GM12874 (cell line): ENCODE data around the gene PGPEP1.

Experiments used
- TF ChIP-seq, protein P1 (sequence below): IDR thresholded peaks from 2 replicates; pipeline ENCODE4 v1.5.1; 2011; ENCODE audit warnings: low read depth, mild to moderate bottlenecking, control low read depth, low read length, moderate library complexity; ENCODE audit not compliant: insufficient read depth

PGPEP1 gene

DNA sequence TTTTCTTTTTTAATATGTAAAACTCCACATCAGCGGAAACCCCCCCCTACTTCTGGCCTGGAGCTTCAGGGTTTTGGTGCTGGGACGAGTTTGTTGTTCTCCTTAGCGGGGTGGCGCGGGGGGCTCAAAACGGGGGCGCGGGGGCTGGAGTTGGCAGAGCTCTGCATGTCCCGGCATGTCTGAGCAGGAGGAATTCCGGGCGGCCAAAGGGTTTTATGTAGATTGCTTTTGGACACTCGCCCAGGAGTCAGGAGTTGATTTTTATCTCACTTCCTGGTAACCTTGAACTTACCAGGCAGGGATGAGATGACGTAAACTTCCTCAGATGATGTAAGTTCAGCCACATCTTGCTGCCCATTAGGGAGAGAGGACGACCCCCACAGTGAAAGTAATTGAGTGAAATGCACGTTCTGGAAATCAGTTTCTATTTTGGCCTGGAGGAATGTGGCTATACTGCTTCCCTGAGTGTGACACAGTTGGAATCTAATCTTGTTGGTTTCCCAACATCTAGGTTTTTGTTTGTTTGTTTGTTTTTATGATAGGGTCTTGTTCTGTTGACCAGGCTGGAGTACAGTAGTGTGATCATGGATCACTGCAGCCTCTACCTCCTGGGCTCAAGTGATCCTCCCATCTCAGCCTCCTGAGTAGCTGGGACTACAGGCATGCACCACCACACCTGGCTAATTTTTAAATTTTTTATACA lies 24.6 kb downstream of the PGPEP1 start:
- TF ChIP-seq, protein P1, sequence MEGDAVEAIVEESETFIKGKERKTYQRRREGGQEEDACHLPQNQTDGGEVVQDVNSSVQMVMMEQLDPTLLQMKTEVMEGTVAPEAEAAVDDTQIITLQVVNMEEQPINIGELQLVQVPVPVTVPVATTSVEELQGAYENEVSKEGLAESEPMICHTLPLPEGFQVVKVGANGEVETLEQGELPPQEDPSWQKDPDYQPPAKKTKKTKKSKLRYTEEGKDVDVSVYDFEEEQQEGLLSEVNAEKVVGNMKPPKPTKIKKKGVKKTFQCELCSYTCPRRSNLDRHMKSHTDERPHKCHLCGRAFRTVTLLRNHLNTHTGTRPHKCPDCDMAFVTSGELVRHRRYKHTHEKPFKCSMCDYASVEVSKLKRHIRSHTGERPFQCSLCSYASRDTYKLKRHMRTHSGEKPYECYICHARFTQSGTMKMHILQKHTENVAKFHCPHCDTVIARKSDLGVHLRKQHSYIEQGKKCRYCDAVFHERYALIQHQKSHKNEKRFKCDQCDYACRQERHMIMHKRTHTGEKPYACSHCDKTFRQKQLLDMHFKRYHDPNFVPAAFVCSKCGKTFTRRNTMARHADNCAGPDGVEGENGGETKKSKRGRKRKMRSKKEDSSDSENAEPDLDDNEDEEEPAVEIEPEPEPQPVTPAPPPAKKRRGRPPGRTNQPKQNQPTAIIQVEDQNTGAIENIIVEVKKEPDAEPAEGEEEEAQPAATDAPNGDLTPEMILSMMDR, result no peak

DNA sequence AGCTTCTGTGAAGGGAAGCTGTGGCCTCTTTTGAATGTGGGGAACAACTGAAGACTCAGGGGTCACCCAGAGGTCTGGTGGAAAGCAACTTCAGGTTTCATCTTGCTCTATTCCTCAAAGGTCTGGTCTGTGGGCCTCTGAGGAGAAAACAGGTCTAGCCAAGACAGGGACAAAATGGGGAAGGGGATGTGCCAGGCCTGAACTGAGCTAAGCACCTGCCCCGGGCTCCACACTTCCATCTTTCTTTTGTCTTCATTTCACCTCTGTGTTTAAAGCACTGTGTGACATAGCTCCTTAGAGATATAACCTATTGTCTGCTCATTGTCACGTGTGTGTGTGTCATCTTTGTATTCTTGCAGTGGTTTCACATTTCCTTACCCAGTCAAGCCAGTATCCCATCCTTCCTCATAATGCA lies 25.6 kb downstream of the PGPEP1 start:
- TF ChIP-seq, protein P1, result no peak

DNA sequence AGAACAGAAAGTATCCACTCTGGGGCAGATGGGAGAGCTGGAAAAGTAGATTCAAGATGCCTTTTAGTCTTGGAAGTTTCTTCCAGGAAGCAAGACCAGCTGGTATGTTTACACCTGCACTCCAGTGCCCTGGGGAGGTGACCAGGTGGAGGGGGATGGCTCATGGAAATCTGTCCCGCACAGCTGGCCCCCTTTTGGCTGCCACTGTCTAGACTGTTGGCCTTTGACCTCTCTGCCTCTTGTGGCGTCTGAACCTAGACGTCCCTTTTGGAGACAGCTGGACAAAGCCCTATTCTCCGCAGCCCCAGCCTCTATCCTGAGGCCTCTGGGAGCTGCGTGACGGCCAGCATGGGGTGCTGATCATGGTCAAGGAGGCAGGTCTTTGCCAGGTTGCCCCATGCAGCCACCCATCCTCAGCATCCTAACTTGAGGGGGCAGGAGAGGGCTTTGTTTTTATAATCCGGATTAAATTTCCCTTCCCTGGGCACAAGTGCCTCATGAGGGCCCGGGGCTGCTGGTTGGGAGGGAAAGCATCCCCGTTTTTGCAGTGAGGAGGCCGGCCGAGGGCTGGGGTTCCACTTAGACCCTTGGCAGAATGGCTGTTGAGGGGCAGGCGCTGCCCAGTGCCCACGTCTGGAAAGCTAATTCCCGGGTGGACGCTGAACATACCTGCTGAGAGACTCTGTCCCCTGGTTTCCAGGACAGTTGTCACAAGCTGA lies 28.3 kb downstream of the PGPEP1 start:
- TF ChIP-seq, protein P1, result no peak

DNA sequence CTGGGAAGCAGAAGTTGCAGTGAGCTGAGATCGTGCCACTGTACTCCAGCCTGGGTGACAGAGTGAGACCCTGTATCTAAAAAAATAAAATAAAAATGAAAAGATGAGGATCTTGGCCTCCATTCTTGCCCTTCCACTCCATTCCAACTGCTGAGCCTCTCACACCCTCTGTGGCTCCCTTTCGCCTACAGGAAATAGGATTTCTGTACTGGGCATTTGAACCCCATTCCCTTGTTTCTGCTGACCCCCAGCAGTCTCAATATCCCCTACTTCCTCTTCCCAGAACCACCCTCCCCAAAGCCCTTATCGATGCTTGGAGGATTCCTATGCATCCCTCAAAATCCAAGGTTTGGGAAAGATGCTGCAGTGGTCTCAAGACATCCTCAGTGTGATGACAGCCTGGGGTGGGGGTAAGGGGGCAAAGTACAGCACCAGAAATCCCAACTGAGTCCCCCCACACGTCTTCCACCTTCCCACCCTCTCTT lies 33.1 kb downstream of the PGPEP1 start:
- TF ChIP-seq, protein P1, result no peak

DNA sequence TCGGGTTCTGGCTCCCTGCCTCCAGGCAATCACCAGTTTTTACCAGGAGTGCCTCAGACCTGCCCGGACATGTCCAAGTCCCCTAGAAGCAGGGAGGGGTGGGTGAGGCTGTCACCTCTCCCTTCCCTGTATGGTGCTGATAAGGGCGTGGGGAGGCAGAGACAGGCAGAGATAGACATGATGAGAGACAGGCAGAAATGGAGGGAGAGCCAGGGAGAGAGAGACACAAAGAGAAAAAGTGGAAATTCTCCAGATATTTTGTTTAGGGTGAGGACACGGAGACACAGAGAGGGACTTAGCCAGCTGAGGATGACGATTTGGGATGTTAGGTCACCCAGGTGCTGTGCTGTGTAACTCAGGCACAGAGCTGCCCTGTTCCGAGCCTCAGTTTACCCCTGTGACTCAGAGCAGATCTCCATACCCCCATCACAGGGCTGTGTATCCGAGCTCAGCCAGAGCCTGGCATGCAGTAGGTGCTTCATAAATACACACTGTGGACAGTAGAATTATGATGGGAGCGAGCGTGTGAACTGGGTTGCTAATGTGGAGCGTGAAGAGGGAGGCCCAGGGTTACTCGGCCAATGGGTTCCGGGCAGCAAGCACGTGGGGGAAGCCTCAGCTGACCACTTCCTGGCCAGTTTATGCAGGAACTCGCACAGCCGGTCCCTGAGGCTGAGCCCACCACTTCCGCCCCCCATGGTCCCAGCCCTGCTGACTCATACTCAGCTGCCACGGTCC lies 33.7 kb downstream of the PGPEP1 start:
- TF ChIP-seq, protein P1, result no peak

DNA sequence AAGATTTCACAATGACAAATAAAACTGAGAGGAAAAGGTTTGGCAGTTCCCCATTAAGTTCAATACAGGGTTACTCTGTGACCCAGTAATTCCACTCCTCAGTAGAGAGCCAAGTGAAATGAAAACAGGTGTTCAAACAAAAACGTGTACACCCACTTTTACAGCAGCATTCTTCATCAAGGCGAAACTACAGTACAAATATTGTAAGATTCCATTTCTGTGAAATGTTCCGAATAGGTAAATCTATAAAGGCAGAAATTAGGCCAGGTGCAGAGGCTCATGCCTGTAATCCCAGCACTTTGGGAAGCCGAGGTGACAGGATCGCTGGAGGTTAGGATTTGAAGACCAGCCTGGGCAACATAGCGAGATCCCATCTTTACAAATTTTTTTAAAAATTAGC lies 36.6 kb downstream of the PGPEP1 start:
- TF ChIP-seq, protein P1, result no peak
